GM12801 (cell line): ENCODE results near the gene LMF1.

Source experiments
- CTCF ChIP-seq: IDR thresholded peaks from one replicate; pipeline ENCODE4 v1.5.1; 2011; ENCODE audit warnings: control low read depth; ENCODE audit not compliant: insufficient read length; ENCODE audit errors: extremely low read depth

Gene LMF1

GRCh38 chr16:899683-900060 lies 71.1 kb downstream of the LMF1 start:
- no peak for TF ChIP-seq CTCF

GRCh38 chr16:898761-899682 lies 71.8 kb downstream of the LMF1 start:
- TF ChIP-seq CTCF, result no peak

GRCh38 chr16:898216-898615 lies 72.6 kb downstream of the LMF1 start:
- no peak for TF ChIP-seq CTCF

- TF ChIP-seq CTCF, result no peak
Observed at GRCh38 chr16:897701-898100, 73.1 kb downstream of the LMF1 start.

GRCh38 chr16:897200-897543 lies 73.6 kb downstream of the LMF1 start:
- TF ChIP-seq CTCF, result no peak

GRCh38 chr16:896261-897199 lies 74.3 kb downstream of the LMF1 start:
- no peak for TF ChIP-seq CTCF

- no peak for TF ChIP-seq CTCF
Observed at GRCh38 chr16:895371-895770, 75.4 kb downstream of the LMF1 start.
